G401.6 (cell line): ENCODE data around the gene ATP6V1C2.

Experiments
- FAIRE-seq: peaks from 2 replicates; lab custom pipeline; 2012; peaks lifted over from hg19 to GRCh38; lab: Jason Lieb, UNC

ATP6V1C2 gene

DNA sequence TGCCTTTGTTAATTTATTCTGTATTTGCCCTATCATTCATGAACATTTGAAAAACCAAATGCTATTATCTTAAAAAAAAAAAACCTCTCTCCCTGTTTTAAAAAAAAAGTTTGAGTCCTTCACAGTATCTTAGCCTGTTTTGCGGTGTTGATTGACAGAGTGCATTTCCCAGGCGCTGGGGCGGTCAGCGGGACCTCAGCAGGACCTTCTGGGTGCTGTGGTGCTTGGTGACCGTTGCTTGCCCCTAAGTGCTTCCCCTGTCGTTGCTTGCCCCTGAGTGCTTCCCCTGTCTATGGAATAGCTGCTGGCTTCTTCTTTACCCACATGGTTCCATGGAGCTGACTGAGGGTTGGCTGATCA, 12.1 kb downstream of the ATP6V1C2 start:
- no peak for FAIRE-seq

- no peak for FAIRE-seq
These were observed 12.6 kb downstream of the ATP6V1C2 start for GRCh38 chr2:10733980-10734379.

- FAIRE-seq, result no peak
These were observed 16.8 kb downstream of the ATP6V1C2 start for GRCh38 chr2:10738192-10738591.

DNA sequence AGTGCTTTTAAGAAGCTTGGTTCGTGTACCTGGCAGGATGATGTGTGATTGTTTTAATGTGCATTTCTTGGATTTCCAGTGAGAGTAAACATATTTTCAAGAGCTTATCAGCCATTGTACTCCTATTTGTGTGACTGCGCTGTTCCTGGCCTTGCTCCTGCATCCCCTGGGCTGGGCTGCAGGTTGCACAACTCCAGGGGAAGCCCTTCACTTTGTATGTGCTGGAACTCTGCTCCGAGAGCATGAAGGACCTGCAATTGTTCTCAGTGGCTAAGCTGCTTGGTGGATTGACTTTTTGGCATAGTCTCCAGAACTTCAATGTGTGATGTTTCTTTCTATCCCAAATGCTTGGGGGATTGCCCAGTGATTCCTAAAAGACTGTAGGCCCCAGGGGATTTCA, 18.8 kb downstream of the ATP6V1C2 start:
- FAIRE-seq, result no peak

- no peak for FAIRE-seq
These were observed 19.7 kb downstream of the ATP6V1C2 start for GRCh38 chr2:10741139-10741538.

DNA sequence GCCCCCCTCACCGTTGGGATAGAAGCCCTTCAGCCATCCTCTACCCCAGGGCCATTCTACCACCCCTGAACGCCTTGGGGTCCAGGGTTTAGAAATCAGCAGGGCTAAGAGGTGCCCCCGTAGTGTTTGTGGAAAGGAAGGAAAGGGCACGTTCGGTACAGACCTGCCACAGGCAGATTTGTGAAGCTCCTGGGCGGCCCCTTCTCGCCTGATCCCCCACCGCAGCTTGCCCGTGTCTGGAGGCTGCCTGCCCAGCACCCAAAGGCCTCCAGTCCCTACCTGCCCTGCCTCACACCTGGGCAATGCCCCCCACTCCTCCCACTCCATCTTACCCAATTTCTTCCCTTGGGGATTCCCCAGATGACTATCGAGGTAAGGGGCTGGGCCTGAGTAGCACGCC, 21.2 kb downstream of the ATP6V1C2 start:
- no peak for FAIRE-seq

- FAIRE-seq, result no peak
These were observed 29.2 kb downstream of the ATP6V1C2 start for GRCh38 chr2:10750610-10751009.

- FAIRE-seq, result no peak
These were observed 30.8 kb downstream of the ATP6V1C2 start for GRCh38 chr2:10752236-10752635.

- no peak for FAIRE-seq
These were observed 31.7 kb downstream of the ATP6V1C2 start for GRCh38 chr2:10753156-10753555.

- FAIRE-seq, result no peak
These were observed 32.4 kb downstream of the ATP6V1C2 start for GRCh38 chr2:10753876-10754275.

GRCh38 chr2:10755621-10756020, 34.2 kb downstream of the ATP6V1C2 start:
- no peak for FAIRE-seq

GRCh38 chr2:10757814-10758286, 36.4 kb downstream of the ATP6V1C2 start:
- no peak for FAIRE-seq

DNA sequence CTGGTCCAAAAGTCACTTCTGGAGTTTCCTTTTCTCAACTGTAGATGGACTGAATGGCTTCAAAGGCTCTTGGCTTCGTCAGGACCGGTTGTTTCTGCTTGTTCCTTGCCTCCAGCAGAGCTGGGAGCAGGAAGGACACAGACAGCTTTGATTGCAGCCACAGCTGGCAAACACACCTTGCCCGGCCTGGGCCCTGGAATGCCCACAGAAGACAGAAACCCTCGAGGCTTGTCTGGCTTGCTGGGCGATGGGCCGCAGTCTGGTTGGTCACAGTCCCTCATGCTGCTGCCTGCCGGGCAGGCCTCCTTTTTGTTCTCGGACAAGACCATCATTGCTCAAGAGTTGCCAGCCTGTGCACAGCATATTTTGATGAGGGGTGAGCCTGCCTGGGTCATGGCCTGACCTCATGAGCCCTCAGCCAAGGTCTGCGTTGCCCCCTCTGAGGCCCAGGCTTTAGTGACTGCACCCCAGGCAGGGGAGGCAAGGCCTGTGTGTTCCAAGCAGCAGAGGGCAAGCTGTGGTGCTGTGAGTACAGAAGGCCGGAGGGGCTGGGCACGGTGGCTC, 37.8 kb downstream of the ATP6V1C2 start:
- no peak for FAIRE-seq

DNA sequence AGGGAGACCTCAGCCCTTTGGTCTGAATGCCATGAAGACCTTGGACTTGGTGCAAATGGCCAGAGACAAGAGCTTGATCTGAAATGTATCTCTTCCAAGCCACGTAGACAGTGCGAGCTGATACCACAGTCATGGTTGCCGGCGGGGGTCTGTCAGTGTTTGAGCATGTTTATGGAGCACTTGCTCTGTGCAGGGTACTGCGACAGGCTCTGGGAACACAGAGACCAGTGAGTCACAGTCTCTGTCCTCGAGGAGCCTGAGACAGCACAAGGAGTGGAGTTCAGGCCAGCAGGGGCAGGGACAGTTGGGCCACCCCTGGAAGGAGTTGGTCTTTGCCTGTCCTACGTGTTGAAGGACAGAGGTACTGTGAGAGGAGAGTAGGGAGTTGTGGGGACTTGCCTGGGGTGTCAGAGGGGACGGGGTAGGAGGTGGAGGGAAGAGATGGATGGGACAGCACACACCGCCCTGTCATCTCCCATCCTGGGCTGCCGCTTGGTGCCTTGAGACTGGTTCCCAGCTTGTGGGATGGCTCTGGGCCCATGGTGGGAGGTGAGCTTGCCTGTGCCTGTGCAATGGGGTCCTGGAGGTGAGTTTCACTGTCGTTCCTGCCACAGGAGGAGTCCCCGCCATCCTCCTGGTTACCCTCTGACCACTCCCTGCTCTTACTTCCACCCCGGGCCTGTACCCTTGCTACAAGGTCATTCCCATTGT, 39.5 kb downstream of the ATP6V1C2 start:
- no peak for FAIRE-seq

- no peak for FAIRE-seq
These were observed 40.2 kb downstream of the ATP6V1C2 start for GRCh38 chr2:10761591-10761990.

DNA sequence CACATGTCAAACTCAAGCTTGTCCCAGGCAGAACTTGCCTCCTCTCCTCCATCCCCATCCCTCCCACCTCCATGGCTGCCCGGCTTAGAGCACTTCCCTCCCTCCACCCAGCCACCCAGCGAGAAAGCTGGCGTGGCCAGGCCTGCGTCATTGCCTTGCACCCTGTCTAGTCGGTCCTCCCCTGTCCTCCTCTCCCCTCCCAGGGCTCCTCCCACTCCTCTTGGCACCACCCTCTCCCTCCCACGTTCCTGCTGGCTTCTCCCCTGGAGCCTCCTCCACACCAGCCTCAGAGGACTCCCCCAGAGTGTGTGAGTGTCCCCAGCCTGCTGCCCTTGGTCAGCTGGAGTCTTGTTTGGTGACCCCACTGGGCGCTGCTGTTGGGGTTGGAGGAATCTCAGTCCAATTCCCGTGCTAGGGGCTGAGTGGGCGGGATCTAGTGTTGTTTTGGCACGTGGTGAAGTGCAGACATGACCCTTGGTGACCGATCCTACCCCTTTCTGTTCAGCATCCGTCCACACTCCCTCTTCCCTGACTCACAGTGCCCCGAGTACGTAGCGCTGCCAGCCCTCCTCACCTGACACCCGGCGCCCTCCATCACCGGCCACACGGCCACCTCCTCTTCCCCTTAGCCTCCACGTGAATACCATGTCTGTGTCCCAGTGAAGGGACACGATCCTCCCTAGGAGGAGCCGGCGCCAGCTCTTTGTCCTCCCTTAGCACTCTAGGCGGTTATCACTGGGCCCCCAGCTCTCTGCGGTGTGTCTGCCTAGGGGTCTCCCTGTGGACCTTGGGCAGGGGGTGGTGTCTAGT, 41.4 kb downstream of the ATP6V1C2 start:
- FAIRE-seq, result no peak

DNA sequence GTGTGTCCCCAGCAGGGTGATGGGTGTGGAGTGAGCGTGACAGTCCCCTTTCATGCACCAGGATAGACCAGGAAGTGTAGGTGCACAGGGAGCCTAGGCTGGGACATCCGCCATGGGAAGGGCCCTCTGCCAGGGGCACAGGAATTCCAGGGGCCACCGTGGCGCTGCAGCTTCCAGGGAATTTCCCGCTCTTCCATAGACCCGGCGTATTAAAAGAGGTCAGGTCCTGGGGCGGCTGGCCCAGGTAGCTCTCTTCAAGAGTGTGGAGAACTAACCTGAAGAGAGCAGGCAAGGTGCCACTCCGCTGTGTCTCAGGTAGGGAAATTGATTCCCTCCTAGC, 42.0 kb downstream of the ATP6V1C2 start:
- no peak for FAIRE-seq

DNA sequence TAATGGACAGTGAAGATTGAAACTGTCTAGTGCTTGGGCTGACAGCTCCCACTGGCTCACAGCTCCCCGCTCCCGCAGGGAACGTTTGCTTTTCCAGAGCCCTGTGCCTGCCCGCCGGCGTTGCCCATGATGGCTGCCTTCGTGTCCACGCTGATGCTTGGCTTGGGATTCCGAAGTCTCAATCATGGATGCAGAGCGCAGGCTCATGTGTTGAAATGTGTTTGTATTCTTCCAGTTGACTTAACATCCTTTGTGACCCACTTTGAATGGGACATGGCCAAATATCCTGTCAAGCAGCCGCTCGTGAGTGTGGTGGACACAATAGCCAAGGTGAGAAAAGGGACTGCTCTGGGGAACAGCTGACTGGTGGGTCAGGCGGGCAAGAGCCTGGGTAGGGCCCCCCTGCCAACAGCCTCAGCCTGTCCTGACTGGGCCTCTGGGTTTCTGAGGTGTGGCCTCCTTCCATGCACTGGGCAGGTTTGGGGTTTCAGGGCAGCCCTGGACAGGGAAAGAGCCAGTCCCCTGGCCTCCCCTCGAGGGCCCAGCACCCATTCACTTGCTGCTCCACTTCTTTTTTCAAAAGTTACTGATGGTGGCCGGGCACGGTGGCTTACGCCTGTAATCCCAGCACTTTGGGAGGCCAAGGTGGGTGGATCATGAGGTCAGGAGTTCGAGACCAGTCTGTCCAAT, 42.8 kb downstream of the ATP6V1C2 start:
- FAIRE-seq, result no peak

DNA sequence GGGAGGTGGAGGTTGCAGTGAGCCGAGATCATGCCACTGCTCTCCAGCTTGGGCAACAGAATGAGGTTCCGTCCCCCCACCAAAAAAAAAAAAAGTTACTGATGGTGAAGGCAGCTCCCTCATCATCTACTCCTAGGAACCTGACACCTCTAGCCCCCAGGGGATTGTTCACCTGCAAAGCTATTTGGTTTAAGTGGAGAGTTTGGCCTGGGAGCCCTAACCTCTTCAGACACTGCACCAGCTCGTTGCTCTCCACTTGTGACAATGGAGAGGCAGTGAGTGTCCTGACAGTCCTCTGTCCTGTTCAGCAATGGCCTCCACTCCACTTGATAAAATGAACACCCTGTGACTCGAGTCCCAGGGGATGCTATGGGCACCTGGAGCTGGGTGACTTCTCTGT, 43.5 kb downstream of the ATP6V1C2 start:
- no peak for FAIRE-seq

- no peak for FAIRE-seq
These were observed 44.0 kb downstream of the ATP6V1C2 start for GRCh38 chr2:10765461-10765860.

- no peak for FAIRE-seq
These were observed 44.5 kb downstream of the ATP6V1C2 start for GRCh38 chr2:10765914-10766313.

DNA sequence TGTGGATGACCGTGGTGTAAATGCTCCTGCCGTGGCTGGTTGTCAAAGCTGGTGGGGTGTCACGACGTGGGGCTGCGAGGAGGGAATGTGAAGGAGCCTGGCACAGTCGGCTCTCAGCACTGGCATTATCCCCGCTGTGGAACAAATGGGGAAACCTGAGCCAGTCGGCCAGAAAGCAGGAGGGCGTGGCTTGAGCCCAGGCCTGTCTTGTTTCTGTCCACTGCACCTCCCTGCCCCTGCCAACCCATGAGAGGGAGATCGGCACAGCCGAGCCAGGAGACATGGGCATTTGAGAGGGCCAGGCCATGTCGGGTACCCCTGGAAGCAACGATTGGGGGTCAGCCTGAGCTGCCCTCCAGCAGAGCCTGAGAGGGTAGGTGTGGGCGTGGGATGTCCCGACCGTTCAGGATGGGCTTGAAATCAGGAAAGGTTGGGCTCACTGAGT, 46.7 kb downstream of the ATP6V1C2 start:
- no peak for FAIRE-seq
